ENCODE data around the gene SYT12.

DNA sequence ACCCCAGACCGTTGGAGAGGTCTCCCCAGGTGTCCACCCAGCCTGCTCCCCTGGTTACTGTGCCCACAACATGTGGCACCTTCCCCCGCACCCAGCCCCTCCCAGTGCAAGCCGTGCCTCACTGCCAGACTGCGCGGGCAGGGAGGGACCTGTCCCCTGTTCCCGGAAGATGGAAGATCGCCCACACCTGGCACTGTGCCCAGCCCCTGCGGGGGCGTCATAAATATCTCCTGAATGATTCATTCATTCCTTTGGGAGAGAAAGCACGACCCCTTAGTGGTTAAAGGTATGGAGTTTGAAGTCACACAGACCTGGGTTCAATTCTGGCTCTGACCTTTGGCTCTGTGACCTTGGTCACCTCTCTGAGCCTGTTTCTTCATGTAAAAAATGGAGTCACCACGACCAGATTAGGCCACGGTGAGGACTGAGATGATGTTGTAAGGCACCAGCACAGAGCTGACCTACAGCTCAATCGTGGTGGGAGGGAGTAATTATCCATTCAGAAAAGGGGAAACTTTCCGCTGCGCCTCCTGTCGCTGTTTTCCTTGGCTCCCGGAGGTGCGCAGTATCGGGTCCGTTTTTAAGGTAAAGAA lies 497 bp upstream of the SYT12 start:
- TF ChIP-seq, protein P1, sequence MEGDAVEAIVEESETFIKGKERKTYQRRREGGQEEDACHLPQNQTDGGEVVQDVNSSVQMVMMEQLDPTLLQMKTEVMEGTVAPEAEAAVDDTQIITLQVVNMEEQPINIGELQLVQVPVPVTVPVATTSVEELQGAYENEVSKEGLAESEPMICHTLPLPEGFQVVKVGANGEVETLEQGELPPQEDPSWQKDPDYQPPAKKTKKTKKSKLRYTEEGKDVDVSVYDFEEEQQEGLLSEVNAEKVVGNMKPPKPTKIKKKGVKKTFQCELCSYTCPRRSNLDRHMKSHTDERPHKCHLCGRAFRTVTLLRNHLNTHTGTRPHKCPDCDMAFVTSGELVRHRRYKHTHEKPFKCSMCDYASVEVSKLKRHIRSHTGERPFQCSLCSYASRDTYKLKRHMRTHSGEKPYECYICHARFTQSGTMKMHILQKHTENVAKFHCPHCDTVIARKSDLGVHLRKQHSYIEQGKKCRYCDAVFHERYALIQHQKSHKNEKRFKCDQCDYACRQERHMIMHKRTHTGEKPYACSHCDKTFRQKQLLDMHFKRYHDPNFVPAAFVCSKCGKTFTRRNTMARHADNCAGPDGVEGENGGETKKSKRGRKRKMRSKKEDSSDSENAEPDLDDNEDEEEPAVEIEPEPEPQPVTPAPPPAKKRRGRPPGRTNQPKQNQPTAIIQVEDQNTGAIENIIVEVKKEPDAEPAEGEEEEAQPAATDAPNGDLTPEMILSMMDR (IDR thresholded peaks at IDR 0.05; ENCODE audit: low read depth, low read length), result no peak
- TF ChIP-seq EZH2phosphoT487 (IDR thresholded peaks at IDR 0.05; ENCODE audit: low read depth), result no peak

Measured in OCI-LY3 (cell line).